ENCODE measurements around the gene PROC. TPM values are rescaled to one million over a fixed set of nuclear protein-coding genes. Genes with fewer than 3 reads are reported as not detected.

Gene PROC
- polyA plus RNA-seq, 1 experiment, result not detected

- no peak overlapping the region for H3K4me3 ChIP-seq (ENCODE audit: low read depth, low read length)
- POLR2A ChIA-PET, result no interaction called here
- DNase-seq (ENCODE audit: low read depth, low spot score), result no peak
- H3K9me3 ChIP-seq (ENCODE audit: control insufficient read depth, insufficient read depth, low read length), result no peaks in the 10 kb centered on the region; the same call in 1 of the 2 replicates
- H3K27me3 ChIP-seq (ENCODE audit: control insufficient read depth, insufficient read depth, low read length), result no peaks in the 10 kb centered on the region
- TF ChIP-seq, protein P1, sequence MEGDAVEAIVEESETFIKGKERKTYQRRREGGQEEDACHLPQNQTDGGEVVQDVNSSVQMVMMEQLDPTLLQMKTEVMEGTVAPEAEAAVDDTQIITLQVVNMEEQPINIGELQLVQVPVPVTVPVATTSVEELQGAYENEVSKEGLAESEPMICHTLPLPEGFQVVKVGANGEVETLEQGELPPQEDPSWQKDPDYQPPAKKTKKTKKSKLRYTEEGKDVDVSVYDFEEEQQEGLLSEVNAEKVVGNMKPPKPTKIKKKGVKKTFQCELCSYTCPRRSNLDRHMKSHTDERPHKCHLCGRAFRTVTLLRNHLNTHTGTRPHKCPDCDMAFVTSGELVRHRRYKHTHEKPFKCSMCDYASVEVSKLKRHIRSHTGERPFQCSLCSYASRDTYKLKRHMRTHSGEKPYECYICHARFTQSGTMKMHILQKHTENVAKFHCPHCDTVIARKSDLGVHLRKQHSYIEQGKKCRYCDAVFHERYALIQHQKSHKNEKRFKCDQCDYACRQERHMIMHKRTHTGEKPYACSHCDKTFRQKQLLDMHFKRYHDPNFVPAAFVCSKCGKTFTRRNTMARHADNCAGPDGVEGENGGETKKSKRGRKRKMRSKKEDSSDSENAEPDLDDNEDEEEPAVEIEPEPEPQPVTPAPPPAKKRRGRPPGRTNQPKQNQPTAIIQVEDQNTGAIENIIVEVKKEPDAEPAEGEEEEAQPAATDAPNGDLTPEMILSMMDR (IDR thresholded peaks at IDR 0.05; ENCODE audit: low read depth, low read length), result no peak
- no peak overlapping the region for H3K27ac ChIP-seq (ENCODE audit: low read depth, low read length)
- CTCF ChIA-PET, result interaction anchor here (1.8 to 2.0 kb wide), 2 partner anchors 14 to 141 kb away, joined by 5 to 6 read pairs; no protein-coding TSS in a partner anchor
Observed at GRCh38 chr2:127465258-127465657, 47.0 kb downstream of the PROC start.

DNA sequence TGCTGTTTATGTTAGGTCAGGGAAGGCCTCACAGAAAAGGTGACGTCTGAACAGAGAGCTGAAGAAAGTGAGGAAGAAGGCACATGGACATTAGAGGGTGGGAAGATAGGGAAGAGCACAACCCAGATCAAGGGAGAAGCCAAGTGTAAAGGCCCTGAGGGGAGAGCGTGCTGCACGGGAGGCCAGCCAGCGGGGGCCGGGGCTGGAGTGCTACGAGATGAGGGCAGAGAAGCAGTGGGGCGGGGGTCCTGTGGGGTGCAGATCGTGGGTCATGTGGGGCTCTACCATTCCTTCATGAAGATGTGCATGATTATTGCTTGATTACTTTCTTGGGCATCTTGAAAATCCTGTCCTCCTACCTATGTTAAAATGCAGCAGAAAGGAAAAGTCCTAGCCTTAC, 50.8 kb downstream of the PROC start:
- Histone ChIP-seq H3K27me3 (ENCODE audit: control insufficient read depth, insufficient read depth, low read length) (no peaks in the 10 kb centered on the region), H3K9me3 (ENCODE audit: control insufficient read depth, insufficient read depth, low read length) (no peaks in the 10 kb centered on the region), H3K27ac (ENCODE audit: low read depth, low read length) (no peak overlapping the region), H3K4me3 (ENCODE audit: low read depth, low read length) (no peak overlapping the region)
- TF ChIP-seq, protein P1 (IDR thresholded peaks at IDR 0.05; ENCODE audit: low read depth, low read length), result no peak
- ChIA-PET POLR2A (no interaction called here), CTCF (interaction anchor here (0.9 kb wide), 1 partner anchor 10 kb away, joined by 3 read pairs; no protein-coding TSS in a partner anchor)
- DNase-seq (ENCODE audit: low read depth, low spot score), result no peak

GRCh38 chr2:127469974-127470373, 51.7 kb downstream of the PROC start:
- DNase-seq (ENCODE audit: low read depth, low spot score), result no peak
- Histone ChIP-seq H3K27ac (ENCODE audit: low read depth, low read length) (no peak overlapping the region), H3K27me3 (ENCODE audit: control insufficient read depth, insufficient read depth, low read length) (no peaks in the 10 kb centered on the region), H3K4me3 (ENCODE audit: low read depth, low read length) (no peak overlapping the region), H3K9me3 (ENCODE audit: control insufficient read depth, insufficient read depth, low read length) (no peaks in the 10 kb centered on the region)
- TF ChIP-seq, protein P1 (IDR thresholded peaks at IDR 0.05; ENCODE audit: low read depth, low read length), result no peak
- CTCF ChIA-PET, result interaction anchor here (0.9 to 1.5 kb wide), 2 partner anchors 9 to 10 kb away, joined by 3 to 6 read pairs; no protein-coding TSS in a partner anchor
- POLR2A ChIA-PET, result no interaction called here

GRCh38 chr2:127471286-127471988, 53.2 kb downstream of the PROC start:
- Histone ChIP-seq H3K27me3 (ENCODE audit: control insufficient read depth, insufficient read depth, low read length) (no peaks in the 10 kb centered on the region), H3K9me3 (ENCODE audit: control insufficient read depth, insufficient read depth, low read length) (0 out of 2 replicates have a peak, but pooled peaks cover under 1% of the 10 kb centered on the region), H3K4me3 (ENCODE audit: low read depth, low read length) (no peak overlapping the region), H3K27ac (ENCODE audit: low read depth, low read length) (no peak overlapping the region)
- CTCF ChIA-PET, result interaction anchor here (1.3 to 1.5 kb wide), 2 partner anchors 8 to 146 kb away, joined by 4 to 6 read pairs; no protein-coding TSS in a partner anchor
- TF ChIP-seq, protein P1 (IDR thresholded peaks at IDR 0.05; ENCODE audit: low read depth, low read length), result no peak
- POLR2A ChIA-PET, result interaction anchor here (0.6 kb wide), 1 partner anchor 32 kb away, joined by 4 read pairs; no protein-coding TSS in a partner anchor
- DNase-seq (ENCODE audit: low read depth, low spot score), result no peak

DNA sequence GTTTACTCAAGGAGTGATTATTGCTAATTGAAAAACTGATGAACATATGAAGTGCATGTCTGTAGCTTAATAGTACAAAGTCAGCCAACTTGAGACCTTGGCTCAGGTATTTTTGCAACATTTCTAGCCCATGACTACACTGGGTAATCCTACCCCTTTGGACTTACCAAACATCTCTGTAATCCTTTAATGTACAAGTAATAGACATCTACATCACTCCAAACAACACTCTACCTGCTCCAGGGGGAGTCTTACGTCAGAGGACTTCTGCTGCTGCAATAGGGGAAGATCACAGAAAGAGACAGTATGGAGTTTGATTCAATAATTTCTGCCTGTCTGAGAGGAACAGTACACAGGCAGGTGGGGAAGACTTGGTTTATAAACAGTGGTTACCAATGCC, 54.0 kb downstream of the PROC start:
- H3K27ac ChIP-seq (ENCODE audit: low read depth, low read length), result no peak overlapping the region
- TF ChIP-seq, protein P1 (IDR thresholded peaks at IDR 0.05; ENCODE audit: low read depth, low read length), result no peak
- no peaks in the 10 kb centered on the region for H3K27me3 ChIP-seq (ENCODE audit: control insufficient read depth, insufficient read depth, low read length)
- H3K9me3 ChIP-seq (ENCODE audit: control insufficient read depth, insufficient read depth, low read length), result 0 out of 2 replicates have a peak, but pooled peaks cover 2% of the 10 kb centered on the region
- ChIA-PET CTCF (interaction anchor here (1.3 kb wide), 1 partner anchor 147 kb away, joined by 4 read pairs; no protein-coding TSS in a partner anchor), POLR2A (no interaction called here)
- H3K4me3 ChIP-seq (ENCODE audit: low read depth, low read length), result no peak overlapping the region
- DNase-seq (ENCODE audit: low read depth, low spot score), result no peak

Data from AG04450 (cell line).